ENCODE data around the gene KRT10. TPM values are rescaled to one million over a fixed set of nuclear protein-coding genes. Genes with fewer than 3 reads are reported as not detected.

The KRT10 gene
- total RNA-seq, 1 experiment from 2014 or later, result 28.4 TPM

- Mint-ChIP-seq H3K36me3 (ENCODE audit: insufficient read depth in 1 of 3, low read depth in 3 of 3) (peaks cover 0 to 10% (median 0%) of the 10 kb centered on the region in 3 experiments; a peak in 3 of 7 replicates), H3K27ac (no peak overlapping the region), H3K9me3 (no peaks in the 10 kb centered on the region), H3K27me3 (ENCODE audit: low read depth) (peaks cover 91% of the 10 kb centered on the region), H3K4me3 (no peak overlapping the region), H3K4me1 (peaks cover 6% of the 10 kb centered on the region in 2 experiments)
- no peak for DNase-seq
- H3K23me2 ChIP-seq (ENCODE audit: insufficient read length, low read depth, low read length, poor library complexity, severe bottlenecking), result no peaks in the 10 kb centered on the region
- no peak overlapping the region for H2BK15ac ChIP-seq (ENCODE audit: low read depth, low read length)
- H3K4ac ChIP-seq (ENCODE audit: low read depth, low read length), result no peak overlapping the region
- no peak overlapping the region for H3K56ac ChIP-seq (ENCODE audit: insufficient read length, low read depth, low read length)
- H4K5ac ChIP-seq (ENCODE audit: insufficient read length, low read depth, low read length), result no peak overlapping the region
- no peak overlapping the region for H2BK12ac ChIP-seq (ENCODE audit: insufficient read length, low read depth, low read length)
- H3K4me1 ChIP-seq (ENCODE audit: insufficient read depth, low read length), result no peaks in the 10 kb centered on the region
- no peak overlapping the region for H4K8ac ChIP-seq (replicated peaks; ENCODE audit: insufficient read length, low read depth, low read length)
- H3T11ph ChIP-seq (ENCODE audit: low read length), result no peak overlapping the region
- no peak overlapping the region for H2BK20ac ChIP-seq (ENCODE audit: low read depth, low read length, poor library complexity, severe bottlenecking)
- no peak overlapping the region for H3K9ac ChIP-seq (ENCODE audit: extremely low read depth, insufficient read length, low read length)
- H3K14ac ChIP-seq (ENCODE audit: insufficient read depth, low read length), result no peak overlapping the region
- H4K20me1 ChIP-seq (ENCODE audit: control insufficient read depth, insufficient read depth, insufficient read length), result no peaks in the 10 kb centered on the region
- H2AFZ ChIP-seq (ENCODE audit: low read length), result no peak overlapping the region
- no peak overlapping the region for H2BK5ac ChIP-seq (ENCODE audit: insufficient read length, low read length)
- H3K18ac ChIP-seq (ENCODE audit: insufficient read length, low read depth, low read length), result no peak overlapping the region
- no peaks in the 10 kb centered on the region for H3K9me3 ChIP-seq (ENCODE audit: control insufficient read depth, low read depth, low read length)
- H3K79me2 ChIP-seq (ENCODE audit: insufficient read depth, low read length), result no peaks in the 10 kb centered on the region
- no peak overlapping the region for H3K23ac ChIP-seq (ENCODE audit: insufficient read length, low read depth, low read length)
- H3K27me3 ChIP-seq (ENCODE audit: insufficient read depth, low read length), result peaks cover 8% of the 10 kb centered on the region; the same call in 1 of the 2 replicates
- no peak overlapping the region for H2BK120ac ChIP-seq (ENCODE audit: low read depth, low read length, poor library complexity, severe bottlenecking)
- no peaks in the 10 kb centered on the region for H3K79me1 ChIP-seq (ENCODE audit: insufficient read depth, low read depth, low read length, poor library complexity, severe bottlenecking)
- no peak overlapping the region for H3K27ac ChIP-seq (ENCODE audit: insufficient read length, low read depth, low read length)
- H2AK5ac ChIP-seq (ENCODE audit: insufficient read length, low read length), result no peak overlapping the region
- TF ChIP-seq, protein P1, sequence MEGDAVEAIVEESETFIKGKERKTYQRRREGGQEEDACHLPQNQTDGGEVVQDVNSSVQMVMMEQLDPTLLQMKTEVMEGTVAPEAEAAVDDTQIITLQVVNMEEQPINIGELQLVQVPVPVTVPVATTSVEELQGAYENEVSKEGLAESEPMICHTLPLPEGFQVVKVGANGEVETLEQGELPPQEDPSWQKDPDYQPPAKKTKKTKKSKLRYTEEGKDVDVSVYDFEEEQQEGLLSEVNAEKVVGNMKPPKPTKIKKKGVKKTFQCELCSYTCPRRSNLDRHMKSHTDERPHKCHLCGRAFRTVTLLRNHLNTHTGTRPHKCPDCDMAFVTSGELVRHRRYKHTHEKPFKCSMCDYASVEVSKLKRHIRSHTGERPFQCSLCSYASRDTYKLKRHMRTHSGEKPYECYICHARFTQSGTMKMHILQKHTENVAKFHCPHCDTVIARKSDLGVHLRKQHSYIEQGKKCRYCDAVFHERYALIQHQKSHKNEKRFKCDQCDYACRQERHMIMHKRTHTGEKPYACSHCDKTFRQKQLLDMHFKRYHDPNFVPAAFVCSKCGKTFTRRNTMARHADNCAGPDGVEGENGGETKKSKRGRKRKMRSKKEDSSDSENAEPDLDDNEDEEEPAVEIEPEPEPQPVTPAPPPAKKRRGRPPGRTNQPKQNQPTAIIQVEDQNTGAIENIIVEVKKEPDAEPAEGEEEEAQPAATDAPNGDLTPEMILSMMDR (conservative IDR thresholded peaks at IDR 0.05), result no peak
- no peak overlapping the region for H4K91ac ChIP-seq (ENCODE audit: insufficient read length, low read depth, low read length)
- H3K4me2 ChIP-seq (ENCODE audit: insufficient read depth, insufficient read length, low read length), result no peak overlapping the region
Observed at GRCh38 chr17:40833882-40834281, 11.5 kb upstream of the KRT10 start.

Measured in H9 (cell line).